H1 (cell line): ENCODE data around the gene ROPN1. TPM values are rescaled to one million over a fixed set of nuclear protein-coding genes. Genes with fewer than 3 reads are reported as not detected.

Experiments used
- CTCF ChIA-PET: fragments of 300-600 bp; sonication (Branson Sonifier 250); formaldehyde crosslinking; loops from one replicate; lab custom pipeline; 2021; ENCODE audit not compliant: partially characterized antibody; lab: Charles Lee
- POLR2A ChIA-PET: fragments of 300-600 bp; sonication (Branson Sonifier 250); formaldehyde crosslinking; loops from one replicate; lab custom pipeline; 2021; ENCODE audit warnings: inconsistent platforms; ENCODE audit not compliant: partially characterized antibody; lab: Charles Lee
- DNase-seq, 2 experiments: peaks; one replicate each; pipeline versions ENCODE4 v3.0.0 to v3.0.0-alpha.2; 2010 to 2022; ENCODE audit warnings: low spot score in 2 of 2, low read depth in 1 of 2, mixed read lengths in 1 of 2
- FAIRE-seq: peaks from 2 replicates; lab custom pipeline; 2011; peaks lifted over from hg19 to GRCh38; lab: Jason Lieb, UNC
- H2AFZ ChIP-seq: 2 replicates; pipeline ENCODE4 v1.8.1; 2012; ENCODE audit warnings: low read length, inconsistent platforms
- H2AK5ac ChIP-seq: 2 replicates; pipeline ENCODE4 v1.6.1; 2013; ENCODE audit warnings: low read depth, low read length
- H2BK120ac ChIP-seq: replicated peaks from 2 replicates; pipeline ENCODE3; 2013; ENCODE audit warnings: low read depth, low read length, inconsistent platforms
- H2BK12ac ChIP-seq: 2 replicates; pipeline ENCODE4 v1.6.1; 2013; ENCODE audit warnings: low read depth, low read length
- H2BK15ac ChIP-seq: 2 replicates; pipeline ENCODE4 v1.6.1; 2013; ENCODE audit warnings: low read length
- H2BK20ac ChIP-seq: 2 replicates; pipeline ENCODE4 v1.6.1; 2013; ENCODE audit warnings: low read length
- H2BK5ac ChIP-seq: 2 replicates; pipeline ENCODE4 v1.6.1; 2013; ENCODE audit warnings: low read depth, low read length
- H3K14ac ChIP-seq: 2 replicates; pipeline ENCODE4 v1.6.1; 2013; ENCODE audit warnings: inconsistent platforms; ENCODE audit not compliant: insufficient read length
- H3K18ac ChIP-seq: 2 replicates; pipeline ENCODE4 v1.6.1; 2013; ENCODE audit warnings: low read length; ENCODE audit errors: extremely low read depth
- H3K23ac ChIP-seq: 2 replicates; pipeline ENCODE4 v1.6.1; 2013; ENCODE audit warnings: inconsistent platforms; ENCODE audit not compliant: insufficient read length
- H3K23me2 ChIP-seq: 2 replicates; pipeline ENCODE4 v1.6.1; 2013; ENCODE audit warnings: low read depth, low read length
- H3K27ac ChIP-seq: 2 replicates; pipeline ENCODE4 v1.6.1; 2011; ENCODE audit warnings: low read depth, low read length, inconsistent platforms
- H3K27me3 ChIP-seq, 4 experiments: replicated peaks in 1 of 4; 1 replicate in 1 of 4; 2 replicates in 3 of 4; pipeline versions ENCODE4 v1.6.1 to v1.8.1; 2011 to 2013; ENCODE audit warnings: low read length in 3 of 4, mild to moderate bottlenecking in 3 of 4, inconsistent platforms in 2 of 4, mixed read lengths in 2 of 4, moderate library complexity in 1 of 4; ENCODE audit not compliant: control insufficient read depth in 3 of 4, insufficient read depth in 3 of 4; ENCODE audit errors: extremely low read depth in 1 of 4
- H3K36me3 ChIP-seq, 4 experiments: 2 replicates each; pipeline versions ENCODE4 v1.6.1 to v1.8.1; 2011 to 2013; ENCODE audit warnings: mild to moderate bottlenecking in 4 of 4, low read length in 3 of 4, moderate library complexity in 2 of 4, control low read depth in 1 of 4, inconsistent platforms in 1 of 4; ENCODE audit not compliant: insufficient read depth in 4 of 4, control insufficient read depth in 2 of 4
- H3K4ac ChIP-seq: replicated peaks from 2 replicates; pipeline ENCODE3; 2013; ENCODE audit warnings: low read length, low read depth, mixed read lengths, inconsistent platforms; ENCODE audit not compliant: insufficient read length
- H3K4me1 ChIP-seq, 4 experiments: replicated peaks in 1 of 4; 1 replicate in 1 of 4; 2 replicates in 3 of 4; pipeline versions ENCODE4 v1.6.1 to v1.8.1; 2011 to 2013; ENCODE audit warnings: low read length in 3 of 4, inconsistent platforms in 2 of 4, mixed read lengths in 1 of 4; ENCODE audit not compliant: insufficient read depth in 4 of 4, control insufficient read depth in 3 of 4
- H3K4me2 ChIP-seq, 2 experiments: 2 replicates each; pipeline versions ENCODE4 v1.6.1 to v1.8.1; 2011 to 2013; ENCODE audit warnings: low read depth in 2 of 2, low read length in 2 of 2, control low read depth in 1 of 2, inconsistent platforms in 1 of 2, mild to moderate bottlenecking in 1 of 2; ENCODE audit not compliant: insufficient read depth in 1 of 2
- H3K4me3 ChIP-seq, 4 experiments: fragments of 200-600, 300-600 bp in 1 of 4; sonication (generic), shearing (Covaris generic), sonication (Bioruptor Twin) in 1 of 4; 2 replicates each; pipeline versions ENCODE4 v1.5.1 to v1.8.1; 2011 to 2016; ENCODE audit warnings: low read length in 4 of 4, low read depth in 3 of 4, control low read depth in 2 of 4, inconsistent platforms in 2 of 4, mild to moderate bottlenecking in 2 of 4, mixed read lengths in 1 of 4, moderate library complexity in 1 of 4; ENCODE audit not compliant: insufficient read depth in 2 of 4; ENCODE audit errors: extremely low read depth in 1 of 4
- H3K56ac ChIP-seq: replicated peaks from 2 replicates; pipeline ENCODE3; 2013; ENCODE audit warnings: low read depth, mild to moderate bottlenecking, mixed read lengths, low read length, inconsistent platforms; ENCODE audit not compliant: insufficient read length
- H3K79me1 ChIP-seq: 2 replicates; pipeline ENCODE4 v1.6.1; 2013; ENCODE audit warnings: low read depth, low read length, control low read depth
- H3K79me2 ChIP-seq, 2 experiments: 2 replicates each; pipeline versions ENCODE4 v1.6.1 to v1.8.1; 2012 to 2013; ENCODE audit warnings: low read length in 2 of 2, mild to moderate bottlenecking in 2 of 2, inconsistent platforms in 1 of 2; ENCODE audit not compliant: insufficient read depth in 2 of 2, control insufficient read depth in 1 of 2
- H3K9ac ChIP-seq, 4 experiments: replicated peaks in 1 of 4; 1 replicate in 1 of 4; 2 replicates in 3 of 4; pipeline versions ENCODE4 v1.6.1 to v1.8.1; 2011 to 2013; ENCODE audit warnings: low read depth in 3 of 4, low read length in 3 of 4, control low read depth in 2 of 4, mild to moderate bottlenecking in 2 of 4, moderate library complexity in 2 of 4, inconsistent platforms in 1 of 4; ENCODE audit errors: extremely low read depth in 1 of 4
- H3K9me3 ChIP-seq, 2 experiments: 2 replicates each; pipeline versions ENCODE4 v1.6.1 to v1.8.1; 2012 to 2013; ENCODE audit warnings: mild to moderate bottlenecking in 2 of 2, moderate library complexity in 2 of 2, control low read depth in 1 of 2, inconsistent platforms in 1 of 2, low read depth in 1 of 2, low read length in 1 of 2, mixed read lengths in 1 of 2; ENCODE audit not compliant: insufficient read depth in 2 of 2
- H4K20me1 ChIP-seq, 2 experiments: replicated peaks in 1 of 2; 2 replicates each; pipeline versions ENCODE3 to v1.8.1; 2011 to 2013; ENCODE audit warnings: inconsistent platforms in 2 of 2, low read length in 2 of 2, mild to moderate bottlenecking in 1 of 2; ENCODE audit not compliant: insufficient read depth in 2 of 2, control insufficient read depth in 1 of 2
- H4K5ac ChIP-seq: 2 replicates; pipeline ENCODE4 v1.6.1; 2013; ENCODE audit warnings: low read length, low read depth, mixed read lengths, inconsistent platforms; ENCODE audit not compliant: insufficient read length
- H4K8ac ChIP-seq: 2 replicates; pipeline ENCODE4 v1.8.0; 2013; ENCODE audit warnings: mild to moderate bottlenecking, moderate library complexity, low read length, inconsistent platforms; ENCODE audit not compliant: insufficient read depth; ENCODE audit errors: extremely low read depth
- H4K91ac ChIP-seq: replicated peaks from 2 replicates; pipeline ENCODE3; 2013; ENCODE audit warnings: low read length, mixed read lengths, inconsistent platforms; ENCODE audit not compliant: insufficient read length
- ATF3 ChIP-seq: IDR thresholded peaks from 2 replicates; pipeline ENCODE4 v1.6.1; 2011; ENCODE audit warnings: low read depth, mild to moderate bottlenecking, low read length; ENCODE audit not compliant: insufficient read depth
- CBX8 ChIP-seq: fragments of 300-800, 300-1000 bp; sonication (generic); IDR thresholded peaks from 2 replicates; pipeline ENCODE4 v1.7.1; 2016; ENCODE audit warnings: low read depth, low read length, borderline replicate concordance
- CHD1 ChIP-seq: IDR thresholded peaks from 2 replicates; pipeline ENCODE4 v1.6.1; 2012; ENCODE audit warnings: low read depth, low read length, improper control_type of control experiment
- CHD2 ChIP-seq: IDR thresholded peaks from 2 replicates; pipeline ENCODE4 v1.6.1; 2012; ENCODE audit warnings: low read length, improper control_type of control experiment
- CTBP2 ChIP-seq: IDR thresholded peaks from 2 replicates; pipeline ENCODE4 v1.7.0; 2011; ENCODE audit warnings: borderline replicate concordance, mild to moderate bottlenecking, moderate library complexity, mixed read lengths, low read length; ENCODE audit not compliant: insufficient read depth, insufficient read length
- EGR1 ChIP-seq: IDR thresholded peaks from 2 replicates; pipeline ENCODE4 v1.6.1; 2011; ENCODE audit warnings: low read depth, low read length, borderline replicate concordance
- EP300 ChIP-seq, 2 experiments: IDR thresholded peaks; 1 replicate in 1 of 2; 2 replicates in 1 of 2; pipeline ENCODE4 v1.6.1; 2011 to 2012; ENCODE audit warnings: low read depth in 2 of 2, low read length in 2 of 2, mild to moderate bottlenecking in 2 of 2, borderline replicate concordance in 1 of 2, inconsistent platforms in 1 of 2, moderate library complexity in 1 of 2
- HDAC2 ChIP-seq, 2 experiments: fragments of 300-600 bp in 1 of 2; sonication (generic) in 1 of 2; IDR thresholded peaks; 2 replicates each; pipeline ENCODE4 v1.6.1; 2011 to 2012; ENCODE audit warnings: low read depth in 2 of 2, low read length in 2 of 2, mild to moderate bottlenecking in 2 of 2, moderate library complexity in 2 of 2, borderline replicate concordance in 1 of 2, inconsistent platforms in 1 of 2
- JUND ChIP-seq: IDR thresholded peaks from 2 replicates; pipeline ENCODE4 v1.6.1; 2011; ENCODE audit warnings: mild to moderate bottlenecking, improper control_type of control experiment, low read length
- POLR2A ChIP-seq, 2 experiments: IDR thresholded peaks; 1 replicate in 1 of 2; 2 replicates in 1 of 2; pipeline ENCODE4 v1.6.1; 2011; ENCODE audit warnings: low read depth in 2 of 2, low read length in 2 of 2, mild to moderate bottlenecking in 2 of 2; ENCODE audit errors: control extremely low read depth in 1 of 2
- RFX5 ChIP-seq: IDR thresholded peaks from 2 replicates; pipeline ENCODE4 v1.6.1; 2011; ENCODE audit warnings: low read depth, low read length, improper control_type of control experiment, borderline replicate concordance
- SAP30 ChIP-seq: fragments of 300-600 bp; sonication (generic); IDR thresholded peaks from 2 replicates; pipeline ENCODE4 v1.7.1; 2012; ENCODE audit warnings: low read length, moderate library complexity, mild to moderate bottlenecking, inconsistent platforms; ENCODE audit not compliant: insufficient read depth, insufficient replicate concordance
- SP2 ChIP-seq: IDR thresholded peaks from 2 replicates; pipeline ENCODE4 v1.6.1; 2012; ENCODE audit warnings: mild to moderate bottlenecking, low read length, inconsistent platforms
- SRF ChIP-seq: IDR thresholded peaks from 2 replicates; pipeline ENCODE4 v1.6.1; 2011; ENCODE audit warnings: mild to moderate bottlenecking, low read depth, low read length, moderate library complexity
- TCF12 ChIP-seq: IDR thresholded peaks from 2 replicates; pipeline ENCODE4 v1.6.1; 2011; ENCODE audit warnings: low read depth, mild to moderate bottlenecking, low read length
- TEAD4 ChIP-seq: IDR thresholded peaks from 2 replicates; pipeline ENCODE4 v1.6.1; 2012; ENCODE audit warnings: low read depth, low read length, inconsistent platforms, mixed read lengths
- polyA plus RNA-seq, 7 experiments: library from polyadenylated mRNA; depleted of rRNA in 3 of 7; stranded (reverse) in 5 of 7; unstranded in 2 of 7; fragments of >200 nt in 5 of 7; fragments of 200-250 nt in 2 of 7; gene quantifications; 1 replicate in 5 of 7; 2 replicates in 1 of 7; 4 replicates in 1 of 7; pipeline versions ENCODE4 v1.2.1 to v1.2.3, GENCODE V29; 2011 to 2013; ENCODE audit warnings: missing spikeins in 2 of 7, mixed read lengths in 2 of 7
- total RNA-seq: library from RNA; stranded (reverse); fragmentation: NEBNext Ultra II Directional; extraction: Animal tissue kit (Norgen Biotek cat#: 25700); gene quantifications from 2 replicates; pipeline ENCODE4 v1.2.1, GENCODE V29; 2021

ROPN1 gene
- total and polyA plus RNA-seq, 2 of the 8 experiments (the other 6 are each of a cell fraction or from before 2014, with no cell fraction given), result 0.03 TPM; not detected in 1

- Histone ChIP-seq H2AK5ac (no peak overlapping the region), H3K4me2 (no peak overlapping the region), H3K23me2 (no peaks in the 10 kb centered on the region), H3K23ac (no peak overlapping the region), H3K27me3 (no peaks in the 10 kb centered on the region), H2AFZ (no peak overlapping the region), H3K36me3 (no peaks in the 10 kb centered on the region), H2BK5ac (no peak overlapping the region), H4K91ac (no peak overlapping the region), H3K9ac (no peak overlapping the region), H4K5ac (no peak overlapping the region), H3K79me1 (no peaks in the 10 kb centered on the region), H3K9me3 (no peaks in the 10 kb centered on the region), H3K56ac (no peak overlapping the region), H3K27ac (no peak overlapping the region), H3K18ac (no peak overlapping the region), H4K20me1 (no peaks in the 10 kb centered on the region), H3K4me3 (no peak overlapping the region), H3K79me2 (no peaks in the 10 kb centered on the region), H2BK15ac (no peak overlapping the region), H3K4me1 (peaks cover 0 to 3% (median 1%) of the 10 kb centered on the region in 4 experiments; a peak in 3 of 7 replicates), H3K4ac (no peak overlapping the region), H2BK20ac (no peak overlapping the region), H2BK12ac (no peak overlapping the region), H4K8ac (no peak overlapping the region), H3K14ac (no peak overlapping the region), H2BK120ac (no peak overlapping the region)
- POLR2A ChIA-PET, result no interaction called here
- FAIRE-seq, result no peak
- CTCF ChIA-PET, result no interaction called here
- DNase-seq, result no peak
- TF ChIP-seq SP2 (no peak), CHD1 (no peak), SAP30 (no peak), EP300 (IDR thresholded peaks at IDR 0.05; ENCODE audit: borderline replicate concordance in 1 of 2, low read depth in 2 of 2, low read length in 2 of 2) (no peak), EGR1 (no peak), TEAD4 (no peak), SRF (no peak), JUND (no peak), HDAC2 (IDR thresholded peaks at IDR 0.05; ENCODE audit: borderline replicate concordance in 1 of 2, low read depth in 2 of 2, low read length in 2 of 2) (no peak), TCF12 (no peak), POLR2A (IDR thresholded peaks at IDR 0.05; ENCODE audit: control extremely low read depth in 1 of 2, low read depth in 2 of 2, low read length in 2 of 2) (no peak), RFX5 (no peak), CTBP2 (no peak), ATF3 (no peak), CHD2 (no peak), CBX8 (no peak)
Observed at GRCh38 chr3:123971406-123971805, 20.5 kb downstream of the ROPN1 start.
